NOMO-1 treated with dmso at 0.1 percent for 144 hours (cell line): Measurements from ENCODE around the gene TMEM191B.
"Not testable (repeated sequence)": the region's sequence is repeated elsewhere in the genome, so short reads cannot be mapped to it uniquely, and the experiment has no call there.

Experiments used
- DNase-seq: peaks from one replicate; lab custom pipeline; 2025; ENCODE audit not compliant: unreplicated experiment; lab: John Stamatoyannopoulos, UW

Gene TMEM191B

DNA sequence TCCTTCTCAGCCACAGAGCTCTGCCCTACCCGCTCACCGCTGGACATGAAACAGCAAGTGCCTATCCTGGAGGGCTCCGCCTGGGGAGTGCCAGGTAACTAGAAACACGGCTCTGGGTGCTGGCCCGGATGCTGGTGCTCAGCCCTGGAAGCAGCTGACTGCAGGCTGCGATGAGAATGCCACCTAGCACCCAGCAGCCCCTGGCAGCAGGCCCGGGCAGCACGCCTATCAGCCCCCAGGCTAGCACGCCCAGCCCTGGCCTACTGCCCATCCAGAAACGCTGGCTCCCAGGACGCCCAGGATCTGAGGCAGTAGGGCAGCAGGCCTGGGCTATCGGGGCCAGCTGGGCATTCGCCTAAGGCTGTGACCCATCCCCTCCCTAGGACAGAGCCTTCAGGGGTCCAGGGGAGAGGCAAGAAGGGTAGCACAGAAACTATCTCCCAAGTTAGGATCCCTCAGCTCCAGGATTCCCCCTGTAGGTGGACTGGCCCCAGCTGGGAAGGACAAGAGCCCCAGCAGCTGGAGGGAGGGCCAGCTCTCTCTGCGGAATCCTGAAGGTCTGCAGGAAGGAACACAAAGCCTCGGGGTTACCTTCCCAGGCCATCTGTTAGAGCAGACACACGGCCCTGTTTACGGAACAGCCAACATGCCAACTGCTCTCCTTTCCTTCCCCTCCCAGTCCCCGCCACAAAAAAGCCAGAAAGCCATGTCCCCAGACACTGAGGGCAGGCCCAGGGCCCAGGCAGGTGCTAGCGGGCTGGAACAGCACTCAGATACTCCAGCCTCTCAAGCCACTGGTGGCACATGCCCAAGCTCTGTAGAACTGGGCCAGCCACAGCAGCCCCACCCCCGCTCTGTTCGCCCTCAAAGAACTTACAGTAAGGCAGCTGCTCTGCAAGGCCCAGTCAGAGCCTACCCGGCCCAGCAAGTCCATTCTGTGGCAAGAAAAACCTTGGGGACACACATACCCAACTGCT is 27.0 kb downstream of the TMEM191B start:
- not testable (repeated sequence) for DNase-seq

GRCh38 chr22:18558516-18558915 is 30.9 kb downstream of the TMEM191B start:
- DNase-seq = not testable (repeated sequence)

- not testable (repeated sequence) for DNase-seq
These were observed 31.3 kb downstream of the TMEM191B start for GRCh38 chr22:18558939-18559338.

- DNase-seq = not testable (repeated sequence)
These were observed 32.7 kb downstream of the TMEM191B start for GRCh38 chr22:18560099-18560974.

GRCh38 chr22:18570509-18571246 is 43.1 kb downstream of the TMEM191B start:
- not testable (repeated sequence) for DNase-seq

GRCh38 chr22:18573483-18574164 is 46.0 kb downstream of the TMEM191B start:
- DNase-seq = not testable (repeated sequence)

DNA sequence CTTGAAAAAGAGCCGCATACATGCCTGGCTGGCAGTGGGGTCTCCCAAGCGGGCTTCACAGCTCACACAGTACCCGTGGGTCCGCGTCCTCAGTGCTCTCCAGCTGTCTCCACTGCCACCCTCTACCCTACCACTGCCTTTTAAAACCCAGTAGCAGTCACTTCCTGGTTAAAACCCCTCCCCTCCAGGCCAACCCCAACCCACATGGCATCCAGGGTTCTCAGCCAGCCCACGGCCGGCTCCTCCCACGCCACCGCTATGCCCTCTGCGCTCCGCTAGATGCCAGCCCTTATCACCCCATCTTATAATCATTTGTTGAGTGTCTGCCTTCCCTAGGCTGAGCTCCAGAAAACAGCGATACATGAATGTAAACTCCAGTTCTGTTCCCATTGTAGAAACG is 47.0 kb downstream of the TMEM191B start:
- DNase-seq = not testable (repeated sequence)

DNA sequence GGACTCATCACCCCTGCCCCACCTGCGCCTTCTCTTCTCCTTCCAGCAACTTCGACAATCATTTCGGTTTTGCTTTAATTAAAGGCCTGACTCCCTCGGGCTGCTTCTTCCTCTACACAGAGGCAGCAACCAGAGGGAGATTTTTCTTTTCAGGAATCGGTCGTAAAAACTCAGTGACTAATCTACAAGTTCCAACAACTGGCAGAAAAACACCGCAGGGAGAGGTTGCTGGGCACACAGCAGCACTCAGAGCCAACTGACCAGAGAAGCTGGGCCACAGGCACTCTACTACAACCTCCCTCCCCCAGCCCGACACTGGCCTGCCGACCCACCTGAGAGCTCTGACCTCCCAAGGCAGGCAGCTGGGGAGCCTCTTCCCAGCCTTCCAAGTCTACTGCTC is 48.1 kb downstream of the TMEM191B start:
- not testable (repeated sequence) for DNase-seq

DNA sequence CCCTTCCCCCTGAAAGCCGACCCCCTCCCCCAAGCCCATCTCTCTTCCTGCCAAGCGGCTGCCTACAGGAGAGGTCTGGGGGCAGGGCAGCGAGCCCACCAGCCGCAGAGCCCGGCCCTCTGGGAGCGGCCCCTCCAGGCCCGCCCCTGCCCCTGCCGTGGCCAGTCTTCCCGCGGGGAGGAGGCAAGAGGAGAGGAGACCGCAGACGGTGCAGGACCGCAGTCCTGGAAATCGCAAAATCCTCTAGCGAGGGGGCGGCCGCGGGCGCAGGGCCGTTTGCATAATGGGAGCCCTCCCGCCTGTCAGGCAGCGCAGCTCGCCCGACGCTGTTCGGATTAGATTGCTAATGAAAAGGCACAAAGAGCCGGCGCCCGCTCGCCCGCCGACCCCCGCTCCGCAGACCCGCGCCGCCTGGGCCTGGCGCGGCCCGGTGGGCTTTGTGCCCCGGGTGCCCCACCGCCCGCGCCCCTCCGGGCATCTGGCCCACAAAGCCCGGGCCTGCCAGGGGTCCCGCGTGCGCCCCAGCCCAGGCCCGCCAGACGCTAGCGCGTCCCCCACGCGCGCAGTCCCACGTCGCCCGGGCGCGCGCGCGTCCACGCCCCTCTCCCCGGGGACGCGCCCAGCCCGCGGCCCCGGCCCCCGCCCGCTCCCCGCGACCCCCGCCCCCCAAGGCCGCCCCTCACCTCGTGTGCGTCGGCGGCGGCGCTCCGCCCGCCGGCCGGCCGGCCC is 49.7 kb downstream of the TMEM191B start:
- not testable (repeated sequence) for DNase-seq

DNA sequence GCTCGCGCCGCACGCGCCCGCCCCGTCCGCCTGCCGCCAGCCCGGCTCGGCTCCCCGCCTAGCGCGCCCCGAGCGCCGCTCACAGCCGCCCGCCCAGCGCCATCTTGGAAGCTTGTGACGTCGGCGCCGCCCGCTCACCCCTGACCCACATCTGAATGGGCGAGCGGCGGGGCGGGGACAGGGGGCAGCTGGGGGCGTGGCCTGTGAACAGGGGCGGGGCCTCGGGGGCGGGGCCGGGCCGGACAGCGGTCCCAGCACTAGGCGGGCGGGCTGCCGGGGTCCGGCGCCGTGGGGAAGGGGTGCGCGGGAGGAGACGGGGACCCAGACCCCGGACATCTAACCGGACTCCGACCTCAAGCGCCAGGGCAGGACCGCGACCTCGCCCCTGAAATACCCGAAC is 50.2 kb downstream of the TMEM191B start:
- DNase-seq = not testable (repeated sequence)
